ENCODE measurements around the gene ATP6V0A1. TPM values are rescaled to one million over a fixed set of nuclear protein-coding genes. Genes with fewer than 3 reads are reported as not detected.

The ATP6V0A1 gene
- total and polyA plus RNA-seq, 12 donors: 42.9 to 126 (median 88.3) TPM

DNA sequence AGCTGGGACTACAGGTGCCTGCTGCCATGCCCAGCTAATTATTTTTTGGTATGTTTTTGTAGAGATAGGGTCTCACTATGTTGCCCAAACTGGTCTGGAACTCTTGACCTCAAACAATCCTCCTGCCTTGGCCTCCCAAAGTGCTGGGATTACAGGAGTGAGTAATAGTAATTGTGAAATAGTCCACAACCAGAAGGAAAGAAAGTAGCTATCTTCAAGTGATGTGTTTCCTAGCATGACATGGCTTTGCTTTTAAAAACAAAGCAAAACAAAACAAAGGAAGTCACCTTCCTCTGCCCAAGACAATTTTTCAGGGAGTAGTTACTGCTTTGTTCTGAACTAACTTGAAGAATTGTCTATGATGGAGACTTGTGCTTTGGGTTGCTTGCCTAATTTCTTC lies 27.0 kb downstream of the ATP6V0A1 start:
- H3K27ac ChIP-seq: no peak overlapping the region
- no peaks in the 10 kb centered on the region for H3K4me1 ChIP-seq (replicated peaks in 1 of 2)
- peaks cover 0 to 97% of the 10 kb centered on the region in 2 donors for H3K36me3 ChIP-seq (replicated peaks in 1 of 2)
- intact Hi-C loops (cut with DNase I): no loop called here
- DNase-seq: no peak
- no peak for TF ChIP-seq CTCF (IDR thresholded peaks at IDR 0.05)
- no peak for TF ChIP-seq POLR2A (IDR thresholded peaks at IDR 0.05)
- H3K27me3 ChIP-seq: no peaks in the 10 kb centered on the region
- H3K4me3 ChIP-seq: no peak overlapping the region
- H3K9me3 ChIP-seq (replicated peaks in 1 of 3): no peaks in the 10 kb centered on the region

DNA sequence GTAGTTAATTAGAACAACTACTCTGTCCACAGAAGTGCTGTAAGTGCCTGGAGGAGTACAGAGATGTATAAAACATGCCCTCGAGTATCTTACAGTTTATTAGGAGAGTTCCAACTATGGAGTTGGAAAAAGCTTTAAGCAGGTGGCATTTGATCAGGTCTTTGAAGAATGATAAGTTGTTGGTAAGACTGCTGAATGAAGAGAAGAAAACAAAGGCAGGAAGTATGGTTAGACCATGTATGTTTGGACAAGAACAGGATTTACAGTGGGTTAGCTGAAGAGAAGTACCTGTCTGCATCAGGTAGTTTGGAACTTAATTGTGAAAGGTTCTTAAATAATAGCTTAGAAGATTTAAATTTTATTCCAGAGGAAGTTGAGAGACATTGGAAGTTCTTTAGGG lies 29.4 kb downstream of the ATP6V0A1 start:
- H3K4me1 ChIP-seq (replicated peaks in 1 of 2): no peaks in the 10 kb centered on the region

DNA sequence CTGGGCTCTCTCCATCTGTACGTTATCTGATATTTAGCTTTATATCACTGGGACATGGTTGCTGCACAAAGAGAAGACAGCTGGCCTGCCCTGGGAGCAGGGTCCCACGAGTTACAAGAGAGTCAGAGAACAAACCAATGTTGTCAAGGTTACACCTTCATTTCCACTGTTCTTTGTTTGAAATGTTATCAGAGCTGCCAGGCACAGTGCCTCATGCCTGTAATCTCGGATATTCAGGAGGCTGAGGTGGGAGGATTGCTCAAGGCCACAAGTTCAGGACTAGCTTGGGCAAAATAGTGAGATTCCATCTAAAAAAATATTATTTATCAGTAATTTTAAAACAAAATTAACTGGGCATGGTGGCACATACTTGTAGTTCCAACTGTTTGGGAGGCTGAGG lies 34.6 kb downstream of the ATP6V0A1 start:
- 49 to 65% (median 61%) methylated on average over 3 of the region's 3 CpGs for WGBS, 4 donors
- H3K27ac ChIP-seq: no peak overlapping the region
- peaks cover 0 to 4% of the 10 kb centered on the region in 2 donors for H3K4me1 ChIP-seq (replicated peaks in 1 of 2)
- no peak for TF ChIP-seq CTCF (IDR thresholded peaks at IDR 0.05)
- no peak for TF ChIP-seq POLR2A (IDR thresholded peaks at IDR 0.05)
- H3K4me3 ChIP-seq: no peak overlapping the region
- peak in 1 of 7 donors; percentile 23 for DNase-seq
- H3K36me3 ChIP-seq (replicated peaks in 1 of 2): peaks cover 0 to 90% of the 10 kb centered on the region in 2 donors
- intact Hi-C loops (cut with DNase I): no loop called here
- H3K27me3 ChIP-seq: no peaks in the 10 kb centered on the region
- no peaks in the 10 kb centered on the region for H3K9me3 ChIP-seq (replicated peaks in 1 of 3)

More for the DNA sequence above, 29.4 kb downstream of the ATP6V0A1 start:
- TF ChIP-seq CTCF (IDR thresholded peaks at IDR 0.05) (no peak), POLR2A (IDR thresholded peaks at IDR 0.05) (no peak)
- Histone ChIP-seq H3K36me3 (replicated peaks in 1 of 2) (peaks cover 0 to 96% of the 10 kb centered on the region in 2 donors), H3K4me3 (no peak overlapping the region), H3K27me3 (no peaks in the 10 kb centered on the region), H3K9me3 (replicated peaks in 1 of 3) (no peaks in the 10 kb centered on the region), H3K27ac (no peak overlapping the region)
- intact Hi-C loops (cut with DNase I): no loop called here
- 74 to 86% (median 85%) methylated on average over 1 of the region's 1 CpG for WGBS, 4 donors
- DNase-seq: no peak

- peaks cover 0 to 87% of the 10 kb centered on the region in 2 donors for H3K36me3 ChIP-seq (replicated peaks in 1 of 2)
- H3K27me3 ChIP-seq: no peaks in the 10 kb centered on the region
- WGBS, 4 donors: 66 to 93% (median 75%) methylated on average over 4 of the region's 4 CpGs
- peaks cover 0 to 4% of the 10 kb centered on the region in 2 donors for H3K4me1 ChIP-seq (replicated peaks in 1 of 2)
- H3K9me3 ChIP-seq (replicated peaks in 1 of 3): no peaks in the 10 kb centered on the region
- no peak overlapping the region for H3K27ac ChIP-seq
- intact Hi-C loops (cut with DNase I): no loop called here
- TF ChIP-seq POLR2A (IDR thresholded peaks at IDR 0.05) (no peak), CTCF (IDR thresholded peaks at IDR 0.05) (no peak)
- no peak overlapping the region for H3K4me3 ChIP-seq
- DNase-seq: no peak
Observed at GRCh38 chr17:42494673-42495072, 36.0 kb downstream of the ATP6V0A1 start.
